Endothelial cell of umbilical vein (primary cell): ENCODE measurements around the gene MAP3K14. TPM values are rescaled to one million over a fixed set of nuclear protein-coding genes. Genes with fewer than 3 reads are reported as not detected.

Experiments used
- BruUV-seq: library from RNA; stranded (reverse); fragments of 400-500 nt; replicated peaks from 2 replicates; lab custom pipeline; 2021; lab: Mats Ljungman, UMichigan
- CTCF ChIA-PET: fragments of 300-600, 350-600 bp; sonication (Branson Sonifier 250); formaldehyde crosslinking; loops from one replicate; lab custom pipeline; 2021; ENCODE audit warnings: antibody characterized with exemption, inconsistent platforms; lab: Charles Lee
- POLR2A ChIA-PET: fragments of 300-600, 350-600 bp; sonication (Branson Sonifier 250); formaldehyde crosslinking; loops from one replicate; lab custom pipeline; 2021; ENCODE audit warnings: antibody characterized with exemption, inconsistent platforms; lab: Charles Lee
- DNase-seq: peaks from one replicate; pipeline ENCODE4 v3.0.0-alpha.2; 2011; ENCODE audit warnings: low read depth, low spot score
- FAIRE-seq: peaks from 2 replicates; lab custom pipeline; 2011; peaks lifted over from hg19 to GRCh38; lab: Jason Lieb, UNC
- H2AFZ ChIP-seq: 2 replicates; pipeline ENCODE4 v1.6.0; 2012; ENCODE audit warnings: low read depth, low read length, control low read depth, inconsistent platforms
- H3K27ac ChIP-seq: 2 replicates; pipeline ENCODE4 v1.5.1; 2011; ENCODE audit warnings: low read depth, mild to moderate bottlenecking, control low read depth, low read length, moderate library complexity; ENCODE audit not compliant: insufficient read depth
- H3K27me3 ChIP-seq, 2 experiments: 2 replicates each; pipeline versions ENCODE4 v1.6.0 to v1.6.1; 2011; ENCODE audit warnings: low read length in 2 of 2, mixed read lengths in 1 of 2; ENCODE audit not compliant: control insufficient read depth in 2 of 2, insufficient read depth in 2 of 2
- H3K36me3 ChIP-seq, 2 experiments: 2 replicates in 1 of 2; 3 replicates in 1 of 2; pipeline ENCODE4 v1.5.1; 2011; ENCODE audit warnings: low read length in 2 of 2, mild to moderate bottlenecking in 1 of 2, moderate library complexity in 1 of 2; ENCODE audit not compliant: control insufficient read depth in 2 of 2, insufficient read depth in 2 of 2; ENCODE audit errors: extremely low read depth in 1 of 2
- H3K4me1 ChIP-seq: 3 replicates; pipeline ENCODE4 v1.5.1; 2011; ENCODE audit warnings: mild to moderate bottlenecking, low read length; ENCODE audit not compliant: control insufficient read depth, insufficient read depth; ENCODE audit errors: extremely low read depth
- H3K4me2 ChIP-seq: 2 replicates; pipeline ENCODE4 v1.6.1; 2011; ENCODE audit warnings: low read length, control low read depth, mixed read lengths; ENCODE audit not compliant: insufficient read depth
- H3K4me3 ChIP-seq, 3 experiments: fragments of 200-600 bp in 1 of 3; sonication (generic), shearing (Covaris generic) in 1 of 3; replicated peaks in 1 of 3; 2 replicates each; pipeline ENCODE4 v1.5.1; 2011 to 2016; ENCODE audit warnings: control low read depth in 3 of 3, low read length in 3 of 3, mild to moderate bottlenecking in 2 of 3, inconsistent platforms in 1 of 3, low read depth in 1 of 3, moderate library complexity in 1 of 3; ENCODE audit not compliant: insufficient read depth in 1 of 3
- H3K79me2 ChIP-seq: 2 replicates; pipeline ENCODE4 v1.6.0; 2012; ENCODE audit warnings: low read length, inconsistent platforms; ENCODE audit not compliant: control insufficient read depth, insufficient read depth
- H3K9ac ChIP-seq: replicated peaks from 2 replicates; pipeline ENCODE3; 2011; ENCODE audit warnings: low read length, control low read depth; ENCODE audit not compliant: insufficient read depth; ENCODE audit errors: extremely low read depth
- H3K9me1 ChIP-seq: replicated peaks from 3 replicates; pipeline ENCODE4 v1.6.0; 2011; ENCODE audit warnings: mild to moderate bottlenecking, low read length; ENCODE audit not compliant: control insufficient read depth, insufficient read depth; ENCODE audit errors: extremely low read depth
- H3K9me3 ChIP-seq: replicated peaks from 2 replicates; pipeline ENCODE4 v1.5.1; 2012; ENCODE audit warnings: low read length, inconsistent platforms; ENCODE audit not compliant: control insufficient read depth, insufficient read depth
- H4K20me1 ChIP-seq: replicated peaks from 2 replicates; pipeline ENCODE3; 2011; ENCODE audit warnings: mild to moderate bottlenecking, low read length; ENCODE audit not compliant: control insufficient read depth, insufficient read depth; ENCODE audit errors: extremely low read depth
- CTCF ChIP-seq, 2 donors: IDR thresholded peaks; 1 replicate in 1 of 2; 2 replicates in 1 of 2; pipeline ENCODE4 v1.5.1; 2011; ENCODE audit warnings: low read length in 2 of 2, mild to moderate bottlenecking in 2 of 2, moderate library complexity in 2 of 2, control low read depth in 1 of 2, inconsistent platforms in 1 of 2, low read depth in 1 of 2; ENCODE audit not compliant: insufficient read depth in 1 of 2; ENCODE audit errors: extremely low read depth in 1 of 2
- EZH2 ChIP-seq: IDR thresholded peaks from 2 replicates; pipeline ENCODE4 v1.6.1; 2012; ENCODE audit warnings: borderline replicate concordance, low read depth, mild to moderate bottlenecking, moderate library complexity, low read length, inconsistent platforms; ENCODE audit not compliant: severe bottlenecking
- FOS ChIP-seq: IDR thresholded peaks from 2 replicates; pipeline ENCODE4 v1.6.1; 2011; ENCODE audit warnings: mild to moderate bottlenecking, low read length, moderate library complexity, borderline replicate concordance; ENCODE audit not compliant: insufficient read depth
- GATA2 ChIP-seq: IDR thresholded peaks from 2 replicates; pipeline ENCODE4 v1.7.0; 2011; ENCODE audit warnings: low read depth, mild to moderate bottlenecking, moderate library complexity, mixed read lengths, low read length; ENCODE audit not compliant: insufficient read length, insufficient read depth
- JUN ChIP-seq: IDR thresholded peaks from 2 replicates; pipeline ENCODE4 v1.6.1; 2011; ENCODE audit warnings: borderline replicate concordance, low read depth; ENCODE audit not compliant: insufficient read length, insufficient read depth
- MAX ChIP-seq: IDR thresholded peaks from 2 replicates; pipeline ENCODE4 v1.6.1; 2011; ENCODE audit not compliant: insufficient read depth, insufficient read length
- MYC ChIP-seq: IDR thresholded peaks from one replicate; pipeline ENCODE4 v1.6.1; 2011; ENCODE audit warnings: mild to moderate bottlenecking, low read depth, low read length
- POLR2A ChIP-seq: IDR thresholded peaks from 2 replicates; pipeline ENCODE4 v1.6.1; 2012; ENCODE audit warnings: low read depth, mild to moderate bottlenecking, control low read depth, low read length
- POLR2AphosphoS5 ChIP-seq: IDR thresholded peaks from 2 replicates; pipeline ENCODE4 v1.6.1; 2012; ENCODE audit warnings: low read depth, mild to moderate bottlenecking, control low read depth, low read length, moderate library complexity; ENCODE audit not compliant: insufficient read depth
- dilution Hi-C: fragments of 300-500 bp; cut with MboI; formaldehyde crosslinking; loops from one replicate; pipeline ENCODE4 v1.15.0; 2019; ENCODE audit warnings: low sequenced_read_pairs; ENCODE audit not compliant: extremely low pct_ligation_motif_present
- intact Hi-C: fragments of 100-400 bp; cut with micrococcal nuclease; formaldehyde crosslinking; loops from one replicate; pipeline ENCODE4 v1.10.0; 2022
- polyA plus RNA-seq, 4 experiments: library from polyadenylated mRNA; depleted of rRNA in 3 of 4; stranded (reverse) in 3 of 4; unstranded in 1 of 4; fragments of >200 nt; gene quantifications; 2 replicates each; pipeline versions ENCODE4 v1.2.1 to v1.2.3, GENCODE V29; 2011 to 2012; ENCODE audit warnings: missing spikeins in 1 of 4
- total RNA-seq: library from RNA; stranded (reverse); gene quantifications from 2 replicates; pipeline ENCODE4 v1.2.3, GENCODE V29; 2021

Gene MAP3K14
- total and polyA plus RNA-seq, 2 donors (not counting 3 experiments of a cell fraction or from before 2014, with no cell fraction given): 5.4 to 9.8 TPM

GRCh38 chr17:45353043-45353442 is 36.2 kb upstream of the MAP3K14 start:
- DNase-seq: no peak
- Histone ChIP-seq H3K79me2 (no peaks in the 10 kb centered on the region), H3K27ac (no peak overlapping the region), H3K27me3 (peaks cover 2 to 3% of the 10 kb centered on the region in 2 experiments), H3K9me3 (no peaks in the 10 kb centered on the region), H3K4me2 (no peak overlapping the region), H3K4me3 (no peak overlapping the region), H3K36me3 (no peaks in the 10 kb centered on the region), H4K20me1 (no peaks in the 10 kb centered on the region), H3K9ac (no peak overlapping the region), H3K9me1 (no peaks in the 10 kb centered on the region), H2AFZ (peak overlapping the region; percentile 14), H3K4me1 (no peaks in the 10 kb centered on the region)
- ChIA-PET CTCF (no interaction called here), POLR2A (no interaction called here)
- BruUV-seq: no TSS peak
- dilution Hi-C loops (no loop called here), intact Hi-C loops (no loop called here)
- TF ChIP-seq CTCF (IDR thresholded peaks at IDR 0.05; ENCODE audit: extremely low read depth in 1 of 2, insufficient read depth in 1 of 2, low read depth in 1 of 2, low read length in 2 of 2) (no peak), JUN (peak; percentile 28), FOS (peak; percentile 10), EZH2 (no peak), POLR2A (no peak), MYC (no peak), GATA2 (no peak), POLR2AphosphoS5 (no peak), MAX (peak; percentile 13)
- FAIRE-seq: no peak
